ENCODE data around the gene ZNF678. TPM values are rescaled to one million over a fixed set of nuclear protein-coding genes. Genes with fewer than 3 reads are reported as not detected.
"Not testable (repeated sequence)": the region's sequence is repeated elsewhere in the genome, so short reads cannot be mapped to it uniquely, and the experiment has no call there.

The ZNF678 gene
- total RNA-seq, 1 experiment from 2014 or later = 4.1 TPM

DNA sequence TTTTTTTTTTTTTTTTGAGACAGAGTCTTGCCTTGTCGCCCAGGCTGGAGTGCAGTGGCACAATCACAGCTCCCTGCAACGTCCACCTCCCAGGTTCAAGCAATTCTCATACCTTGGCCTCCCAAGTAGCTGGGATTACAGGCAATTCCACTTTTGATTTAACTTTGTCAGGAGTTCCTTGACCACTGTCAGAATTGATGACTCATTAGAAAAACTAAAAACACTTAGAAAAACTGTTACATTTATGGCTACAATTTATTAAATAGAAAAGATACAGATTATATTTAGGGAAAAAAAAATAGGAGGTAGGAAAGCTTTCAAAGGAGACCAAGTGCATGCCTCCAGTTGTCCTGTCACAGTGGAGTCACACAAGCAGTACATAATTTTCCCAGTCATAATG lies 20.0 kb downstream of the ZNF678 start:
- CTCF ChIA-PET = interaction anchor here (0.6 kb wide), 1 partner anchor 41 kb away, joined by 3 read pairs; no protein-coding TSS in a partner anchor
- H3K36me3 ChIP-seq (ENCODE audit: low read depth) = no peaks in the 10 kb centered on the region

DNA sequence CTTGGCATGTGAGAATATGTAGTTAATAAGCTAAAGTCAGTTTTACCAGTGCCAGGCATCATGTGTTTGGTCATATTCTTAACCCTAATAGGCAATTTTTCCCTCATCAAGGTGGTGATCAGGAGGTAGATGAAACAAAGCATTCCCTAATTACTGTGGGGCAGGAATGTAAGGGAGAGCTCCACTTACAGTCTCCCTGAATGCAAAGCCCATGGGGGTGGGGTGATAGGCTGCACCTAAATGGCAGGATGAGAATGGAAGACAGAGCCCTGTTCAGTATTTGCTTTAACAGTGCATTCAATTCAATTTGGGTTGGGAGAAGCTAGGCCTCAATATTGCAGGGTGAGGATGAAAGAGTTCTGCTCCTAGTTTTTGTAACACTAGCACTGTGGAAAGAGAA lies 23.4 kb downstream of the ZNF678 start:
- Histone ChIP-seq H4K20me1 (ENCODE audit: insufficient read depth) (no peaks in the 10 kb centered on the region), H2AFZ (no peak overlapping the region), H3K27ac (no peak overlapping the region), H3F3A (ENCODE audit: insufficient read depth, low read depth) (no peaks in the 10 kb centered on the region), H3K9me2 (ENCODE audit: insufficient read depth) (no peaks in the 10 kb centered on the region), H3K27me3 (ENCODE audit: insufficient read depth, low read depth) (no peaks in the 10 kb centered on the region), H3K79me2 (ENCODE audit: low read depth) (no peaks in the 10 kb centered on the region), H3K4me2 (no peak overlapping the region), H3K9me3 (ENCODE audit: insufficient read depth, low read depth) (peaks cover 19% of the 10 kb centered on the region), H3K36me3 (ENCODE audit: low read depth) (no peaks in the 10 kb centered on the region), H3K4me3 (no peak overlapping the region), H3K4me1 (replicated peaks; ENCODE audit: insufficient read depth) (no peaks in the 10 kb centered on the region)
- intact Hi-C loops (cut with micrococcal nuclease; ENCODE audit: unreplicated experiment) = no loop called here
- CTCF ChIA-PET = no interaction called here
- BruUV-seq (replicated peaks) = no TSS peak
- DNase-seq = no peak
- TF ChIP-seq, protein P1, sequence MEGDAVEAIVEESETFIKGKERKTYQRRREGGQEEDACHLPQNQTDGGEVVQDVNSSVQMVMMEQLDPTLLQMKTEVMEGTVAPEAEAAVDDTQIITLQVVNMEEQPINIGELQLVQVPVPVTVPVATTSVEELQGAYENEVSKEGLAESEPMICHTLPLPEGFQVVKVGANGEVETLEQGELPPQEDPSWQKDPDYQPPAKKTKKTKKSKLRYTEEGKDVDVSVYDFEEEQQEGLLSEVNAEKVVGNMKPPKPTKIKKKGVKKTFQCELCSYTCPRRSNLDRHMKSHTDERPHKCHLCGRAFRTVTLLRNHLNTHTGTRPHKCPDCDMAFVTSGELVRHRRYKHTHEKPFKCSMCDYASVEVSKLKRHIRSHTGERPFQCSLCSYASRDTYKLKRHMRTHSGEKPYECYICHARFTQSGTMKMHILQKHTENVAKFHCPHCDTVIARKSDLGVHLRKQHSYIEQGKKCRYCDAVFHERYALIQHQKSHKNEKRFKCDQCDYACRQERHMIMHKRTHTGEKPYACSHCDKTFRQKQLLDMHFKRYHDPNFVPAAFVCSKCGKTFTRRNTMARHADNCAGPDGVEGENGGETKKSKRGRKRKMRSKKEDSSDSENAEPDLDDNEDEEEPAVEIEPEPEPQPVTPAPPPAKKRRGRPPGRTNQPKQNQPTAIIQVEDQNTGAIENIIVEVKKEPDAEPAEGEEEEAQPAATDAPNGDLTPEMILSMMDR (conservative IDR thresholded peaks at IDR 0.05) = no peak
- no peak for TF ChIP-seq EZH2 (IDR thresholded peaks at IDR 0.05; ENCODE audit: low read depth)
- POLR2A ChIA-PET (ENCODE audit: unreplicated experiment) = no interaction called here

More for the DNA sequence above, 20.0 kb downstream of the ZNF678 start:
- H3K27me3 ChIP-seq (ENCODE audit: insufficient read depth, low read depth) = no peaks in the 10 kb centered on the region
- H3K27ac ChIP-seq = no peak overlapping the region
- DNase-seq = no peak
- peaks cover 3% of the 10 kb centered on the region; the same call in 1 of the 2 replicates for H3K79me2 ChIP-seq (ENCODE audit: low read depth)
- no peaks in the 10 kb centered on the region for H3K4me1 ChIP-seq (replicated peaks; ENCODE audit: insufficient read depth)
- H4K20me1 ChIP-seq (ENCODE audit: insufficient read depth) = no peaks in the 10 kb centered on the region
- H3K9me2 ChIP-seq (ENCODE audit: insufficient read depth) = no peaks in the 10 kb centered on the region
- H2AFZ ChIP-seq = no peak overlapping the region
- no peak overlapping the region for H3K4me2 ChIP-seq
- H3F3A ChIP-seq (ENCODE audit: insufficient read depth, low read depth) = no peaks in the 10 kb centered on the region
- H3K4me3 ChIP-seq = no peak overlapping the region
- POLR2A ChIA-PET (ENCODE audit: unreplicated experiment) = interaction anchor here (0.7 kb wide), 1 partner anchor 183 kb away, joined by 3 read pairs; no protein-coding TSS in a partner anchor
- intact Hi-C loops (cut with micrococcal nuclease; ENCODE audit: unreplicated experiment) = no loop called here
- BruUV-seq (replicated peaks) = no TSS peak
- peaks cover 20% of the 10 kb centered on the region for H3K9me3 ChIP-seq (ENCODE audit: insufficient read depth, low read depth)
- no peak for TF ChIP-seq EZH2 (IDR thresholded peaks at IDR 0.05; ENCODE audit: low read depth)
- TF ChIP-seq, protein P1 (conservative IDR thresholded peaks at IDR 0.05) = no peak

DNA sequence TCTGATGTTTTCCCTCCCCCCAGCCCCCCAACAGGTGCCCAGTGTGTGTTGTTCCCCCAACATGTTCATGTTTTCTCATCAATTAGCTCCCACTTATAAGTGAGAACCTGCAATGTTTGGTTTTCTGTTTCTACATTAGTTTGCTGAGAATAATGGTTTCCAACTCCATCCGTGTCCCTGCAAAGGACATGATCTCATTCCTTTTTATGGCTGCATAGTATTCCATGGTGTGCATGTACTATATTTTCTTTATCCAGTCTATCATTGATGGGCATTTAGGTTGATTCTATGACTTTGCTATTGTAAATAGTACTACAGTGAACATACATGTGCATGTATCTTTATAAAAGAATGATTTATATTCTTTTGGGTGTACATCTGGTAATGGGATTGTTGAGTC lies 24.6 kb downstream of the ZNF678 start:
- ChIA-PET POLR2A (ENCODE audit: unreplicated experiment) (no interaction called here), CTCF (no interaction called here)
- Histone ChIP-seq H3K27me3 (ENCODE audit: insufficient read depth, low read depth) (no peaks in the 10 kb centered on the region), H3F3A (ENCODE audit: insufficient read depth, low read depth) (no peaks in the 10 kb centered on the region), H3K4me3 (no peak overlapping the region), H3K9me2 (ENCODE audit: insufficient read depth) (no peaks in the 10 kb centered on the region), H2AFZ (no peak overlapping the region), H3K36me3 (ENCODE audit: low read depth) (no peaks in the 10 kb centered on the region), H3K79me2 (ENCODE audit: low read depth) (no peaks in the 10 kb centered on the region), H3K9me3 (ENCODE audit: insufficient read depth, low read depth) (peaks cover 19% of the 10 kb centered on the region), H3K27ac (no peak overlapping the region), H3K4me2 (no peak overlapping the region), H3K4me1 (replicated peaks; ENCODE audit: insufficient read depth) (no peaks in the 10 kb centered on the region), H4K20me1 (ENCODE audit: insufficient read depth) (no peaks in the 10 kb centered on the region)
- BruUV-seq (replicated peaks) = no TSS peak
- intact Hi-C loops (cut with micrococcal nuclease; ENCODE audit: unreplicated experiment) = no loop called here
- TF ChIP-seq, protein P1 (conservative IDR thresholded peaks at IDR 0.05) = no peak
- TF ChIP-seq EZH2 (IDR thresholded peaks at IDR 0.05; ENCODE audit: low read depth) = no peak
- DNase-seq = no peak

DNA sequence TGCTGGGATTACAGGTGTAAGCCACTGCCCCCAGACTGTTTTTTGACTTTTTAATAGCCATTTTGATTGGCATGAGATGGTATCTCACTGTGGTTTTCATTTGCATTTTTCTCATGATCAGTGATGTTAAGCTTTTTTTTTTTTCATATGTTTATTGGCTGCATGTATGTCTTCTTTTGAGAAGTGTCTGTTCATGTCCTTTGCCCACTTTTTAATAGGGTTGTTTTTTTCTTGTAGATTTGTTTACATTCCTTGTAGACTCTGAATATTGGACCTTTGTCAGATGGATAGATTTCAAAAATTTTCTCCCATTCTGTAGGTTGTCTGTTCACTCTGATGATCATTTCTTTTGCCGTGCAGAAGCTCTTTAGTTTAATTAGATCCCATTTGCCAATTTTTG lies 25.4 kb downstream of the ZNF678 start:
- DNase-seq; intact Hi-C loops (cut with micrococcal nuclease; ENCODE audit: unreplicated experiment); H2AFZ ChIP-seq; H3K9me2 ChIP-seq (ENCODE audit: insufficient read depth); H3K79me2 ChIP-seq (ENCODE audit: low read depth); H3K27me3 ChIP-seq (ENCODE audit: insufficient read depth, low read depth); H3K4me1 ChIP-seq (replicated peaks; ENCODE audit: insufficient read depth); H3K36me3 ChIP-seq (ENCODE audit: low read depth); H3K4me3 ChIP-seq; H3F3A ChIP-seq (ENCODE audit: insufficient read depth, low read depth); H3K4me2 ChIP-seq; H4K20me1 ChIP-seq (ENCODE audit: insufficient read depth); H3K27ac ChIP-seq; POLR2A ChIA-PET (ENCODE audit: unreplicated experiment); BruUV-seq (replicated peaks); CTCF ChIA-PET: not testable (repeated sequence)
- peaks cover 16% of the 10 kb centered on the region for H3K9me3 ChIP-seq (ENCODE audit: insufficient read depth, low read depth)

DNA sequence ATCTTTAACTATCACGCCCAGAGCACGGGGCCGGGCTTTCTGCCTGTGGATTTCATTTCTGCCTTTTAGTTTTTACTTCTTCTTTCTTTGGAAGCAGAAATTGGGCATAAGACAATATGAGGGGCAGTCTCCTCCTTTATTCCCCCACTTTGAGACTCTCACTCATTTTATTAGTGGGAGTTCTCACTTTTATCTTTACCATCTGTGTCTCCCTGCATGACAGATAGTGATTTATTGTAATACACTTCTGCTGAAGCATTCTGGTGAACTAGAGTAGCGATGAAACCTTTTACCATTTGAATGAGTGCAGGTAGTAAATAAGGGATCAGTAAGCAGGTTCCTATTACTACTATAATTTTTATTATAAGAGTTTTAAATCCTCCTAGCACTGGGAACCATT lies 26.4 kb downstream of the ZNF678 start:
- H3K4me3 ChIP-seq; H3K27me3 ChIP-seq (ENCODE audit: insufficient read depth, low read depth); intact Hi-C loops (cut with micrococcal nuclease; ENCODE audit: unreplicated experiment); H3K9me3 ChIP-seq (ENCODE audit: insufficient read depth, low read depth); POLR2A ChIA-PET (ENCODE audit: unreplicated experiment); H3F3A ChIP-seq (ENCODE audit: insufficient read depth, low read depth); CTCF ChIA-PET; DNase-seq; H3K4me2 ChIP-seq; BruUV-seq (replicated peaks); H3K4me1 ChIP-seq (replicated peaks; ENCODE audit: insufficient read depth); H3K79me2 ChIP-seq (ENCODE audit: low read depth); H2AFZ ChIP-seq; H3K36me3 ChIP-seq (ENCODE audit: low read depth); H4K20me1 ChIP-seq (ENCODE audit: insufficient read depth); H3K9me2 ChIP-seq (ENCODE audit: insufficient read depth); H3K27ac ChIP-seq: not testable (repeated sequence)

Measured in PC-9 (cell line).